Esophagus muscularis mucosa (tissue), 3 donors: ENCODE results near the gene BNIP3.

Experiments used
- POLR2AphosphoS5 ChIP-seq, 2 donors: sonication (generic); formaldehyde crosslinking; IDR thresholded peaks; one replicate each; pipeline ENCODE4 v1.6.1; 2017; ENCODE audit warnings: antibody characterized with exemption in 2 of 2
- TF ChIP-seq, protein P1 (sequence below), 3 experiments: fragments of 200-600 bp in 2 of 3; fragments of 450-650 bp in 1 of 3; sonication (generic) in 2 of 3; IDR thresholded peaks; one replicate each; pipeline ENCODE4 v1.5.1; 2017 to 2019; ENCODE audit warnings: antibody characterized with exemption in 3 of 3, mild to moderate bottlenecking in 2 of 3, moderate library complexity in 1 of 3

GRCh38 chr10:131921184-131921583 is 60.5 kb downstream of the BNIP3 start:
- TF ChIP-seq, protein P1, sequence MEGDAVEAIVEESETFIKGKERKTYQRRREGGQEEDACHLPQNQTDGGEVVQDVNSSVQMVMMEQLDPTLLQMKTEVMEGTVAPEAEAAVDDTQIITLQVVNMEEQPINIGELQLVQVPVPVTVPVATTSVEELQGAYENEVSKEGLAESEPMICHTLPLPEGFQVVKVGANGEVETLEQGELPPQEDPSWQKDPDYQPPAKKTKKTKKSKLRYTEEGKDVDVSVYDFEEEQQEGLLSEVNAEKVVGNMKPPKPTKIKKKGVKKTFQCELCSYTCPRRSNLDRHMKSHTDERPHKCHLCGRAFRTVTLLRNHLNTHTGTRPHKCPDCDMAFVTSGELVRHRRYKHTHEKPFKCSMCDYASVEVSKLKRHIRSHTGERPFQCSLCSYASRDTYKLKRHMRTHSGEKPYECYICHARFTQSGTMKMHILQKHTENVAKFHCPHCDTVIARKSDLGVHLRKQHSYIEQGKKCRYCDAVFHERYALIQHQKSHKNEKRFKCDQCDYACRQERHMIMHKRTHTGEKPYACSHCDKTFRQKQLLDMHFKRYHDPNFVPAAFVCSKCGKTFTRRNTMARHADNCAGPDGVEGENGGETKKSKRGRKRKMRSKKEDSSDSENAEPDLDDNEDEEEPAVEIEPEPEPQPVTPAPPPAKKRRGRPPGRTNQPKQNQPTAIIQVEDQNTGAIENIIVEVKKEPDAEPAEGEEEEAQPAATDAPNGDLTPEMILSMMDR (IDR thresholded peaks at IDR 0.05): no peak
- no peak for TF ChIP-seq POLR2AphosphoS5 (IDR thresholded peaks at IDR 0.05)
